HL-60 (cell line): ENCODE data around the gene HIKESHI.
"Not testable (repeated sequence)": the region's sequence is repeated elsewhere in the genome, so short reads cannot be mapped to it uniquely, and the experiment has no call there.

Experiments
- DNase-seq, 2 experiments: peaks; one replicate each; pipeline ENCODE4 v3.0.0-alpha.2; 2010 to 2020; ENCODE audit warnings: low read depth in 1 of 2, low spot score in 1 of 2
- H3K27ac ChIP-seq: fragments of 250-450 bp; sonication (Bioruptor Pico); replicated peaks from 2 replicates; pipeline ENCODE4 v1.5.1; 2020; ENCODE audit warnings: mild to moderate bottlenecking, moderate library complexity
- H3K27me3 ChIP-seq: fragments of 250-450 bp; sonication (Bioruptor Pico); 2 replicates; pipeline ENCODE4 v1.5.1; 2021; ENCODE audit warnings: mild to moderate bottlenecking, moderate library complexity; ENCODE audit not compliant: insufficient read depth, poor library complexity, severe bottlenecking
- H3K4me3 ChIP-seq: replicated peaks from 2 replicates; pipeline ENCODE4 v1.5.1; 2011; ENCODE audit warnings: mild to moderate bottlenecking, control low read depth, low read length; ENCODE audit not compliant: insufficient read depth
- GABPA ChIP-seq: IDR thresholded peaks from 2 replicates; pipeline ENCODE4 v1.6.1; 2012; ENCODE audit warnings: low read depth
- POLR2AphosphoS5 ChIP-seq: IDR thresholded peaks from 2 replicates; pipeline ENCODE4 v1.6.1; 2012; ENCODE audit warnings: low read depth
- SPI1 ChIP-seq: IDR thresholded peaks from 2 replicates; pipeline ENCODE4 v1.6.1; 2012; ENCODE audit warnings: low read depth, mild to moderate bottlenecking, borderline replicate concordance
- TF ChIP-seq, protein P1 (sequence below): IDR thresholded peaks from one replicate; pipeline ENCODE4 v1.5.1; 2011; ENCODE audit warnings: low read length, control low read depth, inconsistent platforms; ENCODE audit not compliant: insufficient read depth
- TF ChIP-seq, protein P2 (sequence below): IDR thresholded peaks from 2 replicates; pipeline ENCODE4 v1.6.1; 2012; ENCODE audit warnings: low read depth; ENCODE audit not compliant: insufficient replicate concordance

Gene HIKESHI

DNA sequence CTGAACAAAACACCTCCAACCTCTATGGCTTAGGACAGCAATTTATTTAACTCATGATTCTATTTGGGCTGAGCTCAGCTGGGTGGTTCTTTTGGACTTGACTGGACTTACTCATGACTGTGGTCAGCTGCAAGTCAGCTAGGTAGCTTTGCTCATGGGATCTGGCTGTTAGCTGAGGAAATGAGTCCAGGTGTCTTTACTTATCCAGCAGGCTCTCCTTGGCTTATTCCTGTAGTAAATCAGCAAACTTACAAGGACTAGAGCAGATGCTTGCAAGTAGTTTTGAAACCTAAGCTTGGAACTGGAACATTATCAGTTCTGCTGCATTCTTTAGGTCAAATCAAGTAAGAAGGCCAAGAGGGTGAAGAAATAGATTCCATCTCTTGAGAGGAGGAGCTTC, 8.0 kb upstream of the HIKESHI start:
- DNase-seq = no peak
- no peak overlapping the region for H3K27ac ChIP-seq
- TF ChIP-seq POLR2AphosphoS5 (no peak), GABPA (no peak)
- no peaks in the 10 kb centered on the region for H3K27me3 ChIP-seq
- no peak overlapping the region for H3K4me3 ChIP-seq

DNA sequence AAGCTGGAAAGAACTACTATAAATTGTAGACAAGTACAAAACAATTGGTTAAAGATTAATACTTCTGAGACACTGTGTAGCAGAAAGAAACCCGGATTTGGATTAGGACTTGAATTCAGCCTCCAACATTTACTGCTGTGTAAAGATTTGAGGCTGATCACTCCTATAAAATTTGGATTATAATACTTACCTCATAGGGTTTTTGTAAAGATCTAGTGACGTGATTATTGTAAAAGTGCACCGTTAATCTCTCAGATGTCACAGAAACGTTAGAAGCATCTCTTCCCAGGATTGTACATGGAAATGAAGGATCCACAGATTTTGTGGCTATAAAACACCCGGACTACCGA, 323 bp upstream of the HIKESHI start:
- Histone ChIP-seq H3K4me3 (peak overlapping the region; percentile 66), H3K27me3 (no peaks in the 10 kb centered on the region), H3K27ac (peak overlapping the region; percentile 83; the same call in 1 of the 2 replicates)
- DNase-seq = no peak
- TF ChIP-seq GABPA (no peak), POLR2AphosphoS5 (no peak), SPI1 (no peak)
- TF ChIP-seq, protein P1, sequence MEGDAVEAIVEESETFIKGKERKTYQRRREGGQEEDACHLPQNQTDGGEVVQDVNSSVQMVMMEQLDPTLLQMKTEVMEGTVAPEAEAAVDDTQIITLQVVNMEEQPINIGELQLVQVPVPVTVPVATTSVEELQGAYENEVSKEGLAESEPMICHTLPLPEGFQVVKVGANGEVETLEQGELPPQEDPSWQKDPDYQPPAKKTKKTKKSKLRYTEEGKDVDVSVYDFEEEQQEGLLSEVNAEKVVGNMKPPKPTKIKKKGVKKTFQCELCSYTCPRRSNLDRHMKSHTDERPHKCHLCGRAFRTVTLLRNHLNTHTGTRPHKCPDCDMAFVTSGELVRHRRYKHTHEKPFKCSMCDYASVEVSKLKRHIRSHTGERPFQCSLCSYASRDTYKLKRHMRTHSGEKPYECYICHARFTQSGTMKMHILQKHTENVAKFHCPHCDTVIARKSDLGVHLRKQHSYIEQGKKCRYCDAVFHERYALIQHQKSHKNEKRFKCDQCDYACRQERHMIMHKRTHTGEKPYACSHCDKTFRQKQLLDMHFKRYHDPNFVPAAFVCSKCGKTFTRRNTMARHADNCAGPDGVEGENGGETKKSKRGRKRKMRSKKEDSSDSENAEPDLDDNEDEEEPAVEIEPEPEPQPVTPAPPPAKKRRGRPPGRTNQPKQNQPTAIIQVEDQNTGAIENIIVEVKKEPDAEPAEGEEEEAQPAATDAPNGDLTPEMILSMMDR = no peak
- TF ChIP-seq, protein P2, sequence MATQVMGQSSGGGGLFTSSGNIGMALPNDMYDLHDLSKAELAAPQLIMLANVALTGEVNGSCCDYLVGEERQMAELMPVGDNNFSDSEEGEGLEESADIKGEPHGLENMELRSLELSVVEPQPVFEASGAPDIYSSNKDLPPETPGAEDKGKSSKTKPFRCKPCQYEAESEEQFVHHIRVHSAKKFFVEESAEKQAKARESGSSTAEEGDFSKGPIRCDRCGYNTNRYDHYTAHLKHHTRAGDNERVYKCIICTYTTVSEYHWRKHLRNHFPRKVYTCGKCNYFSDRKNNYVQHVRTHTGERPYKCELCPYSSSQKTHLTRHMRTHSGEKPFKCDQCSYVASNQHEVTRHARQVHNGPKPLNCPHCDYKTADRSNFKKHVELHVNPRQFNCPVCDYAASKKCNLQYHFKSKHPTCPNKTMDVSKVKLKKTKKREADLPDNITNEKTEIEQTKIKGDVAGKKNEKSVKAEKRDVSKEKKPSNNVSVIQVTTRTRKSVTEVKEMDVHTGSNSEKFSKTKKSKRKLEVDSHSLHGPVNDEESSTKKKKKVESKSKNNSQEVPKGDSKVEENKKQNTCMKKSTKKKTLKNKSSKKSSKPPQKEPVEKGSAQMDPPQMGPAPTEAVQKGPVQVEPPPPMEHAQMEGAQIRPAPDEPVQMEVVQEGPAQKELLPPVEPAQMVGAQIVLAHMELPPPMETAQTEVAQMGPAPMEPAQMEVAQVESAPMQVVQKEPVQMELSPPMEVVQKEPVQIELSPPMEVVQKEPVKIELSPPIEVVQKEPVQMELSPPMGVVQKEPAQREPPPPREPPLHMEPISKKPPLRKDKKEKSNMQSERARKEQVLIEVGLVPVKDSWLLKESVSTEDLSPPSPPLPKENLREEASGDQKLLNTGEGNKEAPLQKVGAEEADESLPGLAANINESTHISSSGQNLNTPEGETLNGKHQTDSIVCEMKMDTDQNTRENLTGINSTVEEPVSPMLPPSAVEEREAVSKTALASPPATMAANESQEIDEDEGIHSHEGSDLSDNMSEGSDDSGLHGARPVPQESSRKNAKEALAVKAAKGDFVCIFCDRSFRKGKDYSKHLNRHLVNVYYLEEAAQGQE = no peak

DNA sequence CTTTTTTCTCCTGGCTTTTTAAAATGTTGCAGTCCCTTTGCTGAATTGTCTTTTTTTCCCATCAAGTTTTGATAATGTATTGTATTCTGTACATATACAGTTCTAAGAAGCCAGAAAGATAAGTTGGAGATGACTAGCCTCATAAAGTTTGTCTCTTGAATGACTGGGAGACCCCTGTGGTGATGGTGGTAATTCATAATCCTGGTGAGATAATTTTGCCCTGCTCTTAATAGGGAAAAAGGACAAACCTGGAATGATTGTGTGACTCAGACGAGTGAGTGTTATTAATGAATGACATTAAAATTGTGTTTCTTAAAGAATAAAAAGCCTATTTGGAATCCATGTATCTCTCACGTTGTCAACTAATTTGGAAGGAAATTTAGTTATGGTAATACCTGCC, 1.2 kb downstream of the HIKESHI start:
- no peak for DNase-seq
- no peaks in the 10 kb centered on the region for H3K27me3 ChIP-seq
- H3K4me3 ChIP-seq = peak overlapping the region; percentile 66
- H3K27ac ChIP-seq = peak overlapping the region; percentile 83
- TF ChIP-seq POLR2AphosphoS5 (no peak), GABPA (no peak), SPI1 (no peak)
- TF ChIP-seq, protein P1 = no peak
- TF ChIP-seq, protein P2 = no peak

DNA sequence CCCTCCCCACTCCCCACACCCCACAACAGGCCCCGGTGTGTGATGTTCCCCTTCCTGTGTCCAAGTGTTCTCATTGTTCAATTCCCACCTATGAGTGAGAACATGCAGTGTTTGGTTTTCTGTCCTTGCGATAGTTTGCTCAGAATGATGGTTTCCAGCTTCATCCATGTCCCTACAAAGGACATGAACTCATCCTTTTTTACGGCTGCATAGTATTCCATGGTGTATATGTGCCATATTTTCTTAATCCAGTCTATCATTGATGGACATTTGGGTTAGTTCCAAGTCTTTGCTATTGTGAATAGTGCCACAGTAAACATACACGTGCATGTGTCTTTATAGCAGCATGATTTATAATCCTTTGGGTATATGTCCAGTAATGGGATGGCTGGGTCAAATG, 6.7 kb downstream of the HIKESHI start:
- not testable (repeated sequence) for DNase-seq, H3K27ac ChIP-seq, H3K27me3 ChIP-seq, H3K4me3 ChIP-seq

DNA sequence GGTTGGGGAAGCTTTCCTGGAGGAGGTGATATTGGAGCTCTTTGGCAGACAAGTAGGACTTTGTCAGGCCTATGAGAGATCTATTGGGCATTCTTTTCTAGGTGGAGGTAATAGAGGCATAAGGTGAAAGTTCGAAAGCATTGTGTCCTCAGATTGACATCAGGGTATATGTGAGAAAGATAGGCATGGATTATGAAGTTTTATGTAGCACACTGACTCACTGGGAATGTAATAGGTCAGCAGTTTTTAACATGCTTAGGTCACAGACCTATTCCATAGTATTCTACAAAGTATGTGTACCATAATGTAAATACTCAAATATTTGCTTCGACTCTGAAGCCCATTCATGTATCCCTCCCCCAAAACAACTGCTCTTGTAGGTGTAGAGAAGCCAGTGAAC, 11.8 kb downstream of the HIKESHI start:
- TF ChIP-seq, protein P1 = no peak
- TF ChIP-seq, protein P2 = no peak
- TF ChIP-seq POLR2AphosphoS5 = no peak
- TF ChIP-seq SPI1 = no peak
- TF ChIP-seq GABPA = no peak
- no peak overlapping the region for H3K27ac ChIP-seq
- H3K4me3 ChIP-seq = no peak overlapping the region
- no peak for DNase-seq
- no peaks in the 10 kb centered on the region for H3K27me3 ChIP-seq
